ENCODE results near the gene ZBTB16. TPM values are rescaled to one million over a fixed set of nuclear protein-coding genes. Genes with fewer than 3 reads are reported as not detected.

Gene ZBTB16
- total and polyA plus RNA-seq, 2 experiments from 2014 or later = 0.29 to 1.4 TPM

GRCh38 chr11:114196997-114197703, 137.6 kb downstream of the ZBTB16 start:
- no peak overlapping the region for H3K4me3 Mint-ChIP-seq
- H3K36me3 Mint-ChIP-seq (ENCODE audit: low read depth) = no peaks in the 10 kb centered on the region
- H3K27ac Mint-ChIP-seq = no peak overlapping the region
- Histone ChIP-seq H3K27ac (ENCODE audit: low read depth) (no peak overlapping the region), H3K4me2 (no peak overlapping the region), H3K79me2 (replicated peaks; ENCODE audit: insufficient read depth) (no peaks in the 10 kb centered on the region), H3F3A (replicated peaks; ENCODE audit: low read depth) (no peaks in the 10 kb centered on the region), H3K9me2 (ENCODE audit: insufficient read depth) (no peaks in the 10 kb centered on the region), H3K36me3 (ENCODE audit: insufficient read depth) (no peaks in the 10 kb centered on the region), H4K20me1 (replicated peaks; ENCODE audit: insufficient read depth) (no peaks in the 10 kb centered on the region; the same call in 1 of the 2 replicates), H2AFZ (no peak overlapping the region), H3K27me3 (ENCODE audit: insufficient read depth) (no peaks in the 10 kb centered on the region), H3K4me1 (ENCODE audit: insufficient read depth) (no peaks in the 10 kb centered on the region), H3K4me3 (no peak overlapping the region)
- ATAC-seq (no peak), DNase-seq (ENCODE audit: low spot score) (no peak)
- H3K9me3 Mint-ChIP-seq = peaks cover 7% of the 10 kb centered on the region
- peaks cover 15% of the 10 kb centered on the region for H3K4me1 Mint-ChIP-seq
- TF ChIP-seq CREB1 (CRISPR knock-in tag; IDR thresholded peaks at IDR 0.05; ENCODE audit: low read depth) = no peak
- TF ChIP-seq, protein P1, sequence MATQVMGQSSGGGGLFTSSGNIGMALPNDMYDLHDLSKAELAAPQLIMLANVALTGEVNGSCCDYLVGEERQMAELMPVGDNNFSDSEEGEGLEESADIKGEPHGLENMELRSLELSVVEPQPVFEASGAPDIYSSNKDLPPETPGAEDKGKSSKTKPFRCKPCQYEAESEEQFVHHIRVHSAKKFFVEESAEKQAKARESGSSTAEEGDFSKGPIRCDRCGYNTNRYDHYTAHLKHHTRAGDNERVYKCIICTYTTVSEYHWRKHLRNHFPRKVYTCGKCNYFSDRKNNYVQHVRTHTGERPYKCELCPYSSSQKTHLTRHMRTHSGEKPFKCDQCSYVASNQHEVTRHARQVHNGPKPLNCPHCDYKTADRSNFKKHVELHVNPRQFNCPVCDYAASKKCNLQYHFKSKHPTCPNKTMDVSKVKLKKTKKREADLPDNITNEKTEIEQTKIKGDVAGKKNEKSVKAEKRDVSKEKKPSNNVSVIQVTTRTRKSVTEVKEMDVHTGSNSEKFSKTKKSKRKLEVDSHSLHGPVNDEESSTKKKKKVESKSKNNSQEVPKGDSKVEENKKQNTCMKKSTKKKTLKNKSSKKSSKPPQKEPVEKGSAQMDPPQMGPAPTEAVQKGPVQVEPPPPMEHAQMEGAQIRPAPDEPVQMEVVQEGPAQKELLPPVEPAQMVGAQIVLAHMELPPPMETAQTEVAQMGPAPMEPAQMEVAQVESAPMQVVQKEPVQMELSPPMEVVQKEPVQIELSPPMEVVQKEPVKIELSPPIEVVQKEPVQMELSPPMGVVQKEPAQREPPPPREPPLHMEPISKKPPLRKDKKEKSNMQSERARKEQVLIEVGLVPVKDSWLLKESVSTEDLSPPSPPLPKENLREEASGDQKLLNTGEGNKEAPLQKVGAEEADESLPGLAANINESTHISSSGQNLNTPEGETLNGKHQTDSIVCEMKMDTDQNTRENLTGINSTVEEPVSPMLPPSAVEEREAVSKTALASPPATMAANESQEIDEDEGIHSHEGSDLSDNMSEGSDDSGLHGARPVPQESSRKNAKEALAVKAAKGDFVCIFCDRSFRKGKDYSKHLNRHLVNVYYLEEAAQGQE (IDR thresholded peaks at IDR 0.05; ENCODE audit: unreplicated experiment) = no peak
- no peak for TF ChIP-seq ETS1 (IDR thresholded peaks at IDR 0.05)
- TF ChIP-seq ZNF114 (CRISPR knock-in tag; IDR thresholded peaks at IDR 0.05) = no peak
- TF ChIP-seq POLR2AphosphoS5 (IDR thresholded peaks at IDR 0.05; ENCODE audit: low read depth) = no peak
- TF ChIP-seq ZNF331 (CRISPR knock-in tag; IDR thresholded peaks at IDR 0.05; ENCODE audit: low read depth) = no peak
- TF ChIP-seq EZH2 (IDR thresholded peaks at IDR 0.05; ENCODE audit: low read depth, unreplicated experiment) = no peak
- no peak for TF ChIP-seq CTCF (conservative IDR thresholded peaks at IDR 0.05; ENCODE audit: low read depth in 2 of 2)
- no peak for TF ChIP-seq NANOG (IDR thresholded peaks at IDR 0.05; ENCODE audit: borderline replicate concordance)
- no peak for TF ChIP-seq STAT1 (IDR thresholded peaks at IDR 0.05; ENCODE audit: unreplicated experiment)
- TF ChIP-seq, protein P2, sequence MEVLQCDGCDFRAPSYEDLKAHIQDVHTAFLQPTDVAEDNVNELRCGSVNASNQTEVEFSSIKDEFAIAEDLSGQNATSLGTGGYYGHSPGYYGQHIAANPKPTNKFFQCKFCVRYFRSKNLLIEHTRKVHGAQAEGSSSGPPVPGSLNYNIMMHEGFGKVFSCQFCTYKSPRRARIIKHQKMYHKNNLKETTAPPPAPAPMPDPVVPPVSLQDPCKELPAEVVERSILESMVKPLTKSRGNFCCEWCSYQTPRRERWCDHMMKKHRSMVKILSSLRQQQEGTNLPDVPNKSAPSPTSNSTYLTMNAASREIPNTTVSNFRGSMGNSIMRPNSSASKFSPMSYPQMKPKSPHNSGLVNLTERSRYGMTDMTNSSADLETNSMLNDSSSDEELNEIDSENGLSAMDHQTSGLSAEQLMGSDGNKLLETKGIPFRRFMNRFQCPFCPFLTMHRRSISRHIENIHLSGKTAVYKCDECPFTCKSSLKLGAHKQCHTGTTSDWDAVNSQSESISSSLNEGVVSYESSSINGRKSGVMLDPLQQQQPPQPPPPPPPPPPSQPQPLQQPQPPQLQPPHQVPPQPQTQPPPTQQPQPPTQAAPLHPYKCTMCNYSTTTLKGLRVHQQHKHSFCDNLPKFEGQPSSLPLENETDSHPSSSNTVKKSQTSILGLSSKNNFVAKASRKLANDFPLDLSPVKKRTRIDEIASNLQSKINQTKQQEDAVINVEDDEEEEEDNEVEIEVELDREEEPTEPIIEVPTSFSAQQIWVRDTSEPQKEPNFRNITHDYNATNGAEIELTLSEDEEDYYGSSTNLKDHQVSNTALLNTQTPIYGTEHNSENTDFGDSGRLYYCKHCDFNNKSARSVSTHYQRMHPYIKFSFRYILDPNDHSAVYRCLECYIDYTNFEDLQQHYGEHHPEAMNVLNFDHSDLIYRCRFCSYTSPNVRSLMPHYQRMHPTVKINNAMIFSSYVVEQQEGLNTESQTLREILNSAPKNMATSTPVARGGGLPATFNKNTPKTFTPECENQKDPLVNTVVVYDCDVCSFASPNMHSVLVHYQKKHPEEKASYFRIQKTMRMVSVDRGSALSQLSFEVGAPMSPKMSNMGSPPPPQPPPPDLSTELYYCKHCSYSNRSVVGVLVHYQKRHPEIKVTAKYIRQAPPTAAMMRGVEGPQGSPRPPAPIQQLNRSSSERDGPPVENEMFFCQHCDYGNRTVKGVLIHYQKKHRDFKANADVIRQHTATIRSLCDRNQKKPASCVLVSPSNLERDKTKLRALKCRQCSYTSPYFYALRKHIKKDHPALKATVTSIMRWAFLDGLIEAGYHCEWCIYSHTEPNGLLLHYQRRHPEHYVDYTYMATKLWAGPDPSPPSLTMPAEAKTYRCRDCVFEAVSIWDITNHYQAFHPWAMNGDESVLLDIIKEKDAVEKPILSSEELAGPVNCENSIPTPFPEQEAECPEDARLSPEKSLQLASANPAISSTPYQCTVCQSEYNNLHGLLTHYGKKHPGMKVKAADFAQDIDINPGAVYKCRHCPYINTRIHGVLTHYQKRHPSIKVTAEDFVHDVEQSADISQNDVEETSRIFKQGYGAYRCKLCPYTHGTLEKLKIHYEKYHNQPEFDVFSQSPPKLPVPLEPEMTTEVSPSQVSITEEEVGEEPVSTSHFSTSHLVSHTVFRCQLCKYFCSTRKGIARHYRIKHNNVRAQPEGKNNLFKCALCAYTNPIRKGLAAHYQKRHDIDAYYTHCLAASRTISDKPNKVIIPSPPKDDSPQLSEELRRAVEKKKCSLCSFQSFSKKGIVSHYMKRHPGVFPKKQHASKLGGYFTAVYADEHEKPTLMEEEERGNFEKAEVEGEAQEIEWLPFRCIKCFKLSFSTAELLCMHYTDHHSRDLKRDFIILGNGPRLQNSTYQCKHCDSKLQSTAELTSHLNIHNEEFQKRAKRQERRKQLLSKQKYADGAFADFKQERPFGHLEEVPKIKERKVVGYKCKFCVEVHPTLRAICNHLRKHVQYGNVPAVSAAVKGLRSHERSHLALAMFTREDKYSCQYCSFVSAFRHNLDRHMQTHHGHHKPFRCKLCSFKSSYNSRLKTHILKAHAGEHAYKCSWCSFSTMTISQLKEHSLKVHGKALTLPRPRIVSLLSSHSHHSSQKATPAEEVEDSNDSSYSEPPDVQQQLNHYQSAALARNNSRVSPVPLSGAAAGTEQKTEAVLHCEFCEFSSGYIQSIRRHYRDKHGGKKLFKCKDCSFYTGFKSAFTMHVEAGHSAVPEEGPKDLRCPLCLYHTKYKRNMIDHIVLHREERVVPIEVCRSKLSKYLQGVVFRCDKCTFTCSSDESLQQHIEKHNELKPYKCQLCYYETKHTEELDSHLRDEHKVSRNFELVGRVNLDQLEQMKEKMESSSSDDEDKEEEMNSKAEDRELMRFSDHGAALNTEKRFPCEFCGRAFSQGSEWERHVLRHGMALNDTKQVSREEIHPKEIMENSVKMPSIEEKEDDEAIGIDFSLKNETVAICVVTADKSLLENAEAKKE (CRISPR knock-in tag; IDR thresholded peaks at IDR 0.05) = no peak
- TF ChIP-seq JUNB (IDR thresholded peaks at IDR 0.05; ENCODE audit: unreplicated experiment) = no peak
- TF ChIP-seq EZH2phosphoT487 (IDR thresholded peaks at IDR 0.05; ENCODE audit: unreplicated experiment) = no peak
- H3K27me3 Mint-ChIP-seq (ENCODE audit: insufficient read depth, low read depth, poor library complexity) = peaks cover 4% of the 10 kb centered on the region

Data from GM23338 (cell line).